IgD-negative memory B cell (primary cell): ENCODE measurements around the gene KRT13. TPM values are rescaled to one million over a fixed set of nuclear protein-coding genes. Genes with fewer than 3 reads are reported as not detected.

Experiments
- H3K27ac Mint-ChIP-seq, 3 donors: one replicate each; pipeline ENCODE4 v1.8.0; 2020 to 2022; ENCODE audit warnings: mild to moderate bottlenecking in 3 of 3, mixed read lengths in 3 of 3, moderate library complexity in 1 of 3
- H3K27me3 Mint-ChIP-seq: one replicate; pipeline ENCODE4 v1.8.0; 2021; ENCODE audit warnings: mixed read lengths
- H3K36me3 Mint-ChIP-seq: one replicate; pipeline ENCODE4 v1.8.0; 2020; ENCODE audit warnings: mild to moderate bottlenecking, mixed read lengths
- H3K4me1 Mint-ChIP-seq, 3 donors: one replicate each; pipeline ENCODE4 v1.8.0; 2020 to 2022; ENCODE audit warnings: mixed read lengths in 3 of 3, mild to moderate bottlenecking in 1 of 3
- H3K4me3 Mint-ChIP-seq, 4 donors: one replicate each; pipeline ENCODE4 v1.8.0; 2020 to 2022; ENCODE audit warnings: mild to moderate bottlenecking in 4 of 4, mixed read lengths in 4 of 4, moderate library complexity in 3 of 4
- H3K9me3 Mint-ChIP-seq, 3 donors: one replicate each; pipeline ENCODE4 v1.8.0; 2020 to 2021; ENCODE audit warnings: mixed read lengths in 3 of 3, mild to moderate bottlenecking in 1 of 3
- polyA plus RNA-seq: library from polyadenylated mRNA; unstranded; fragments of 300-500 nt; fragmentation: Illumina TruSeq; gene quantifications from one replicate; pipeline ENCODE4 v1.2.3, GENCODE V29; 2021

KRT13 gene
- polyA plus RNA-seq, 1 donor from 2014 or later: not detected

- H3K27me3 Mint-ChIP-seq: peaks cover 13% of the 10 kb centered on the region
- no peaks in the 10 kb centered on the region for H3K36me3 Mint-ChIP-seq
- H3K27ac Mint-ChIP-seq: no peak overlapping the region
- H3K4me1 Mint-ChIP-seq: no peaks in the 10 kb centered on the region
- no peak overlapping the region for H3K4me3 Mint-ChIP-seq
- H3K9me3 Mint-ChIP-seq: peaks cover 0 to 2% (median 0%) of the 10 kb centered on the region in 3 donors
These were observed 47.7 kb downstream of the KRT13 start for GRCh38 chr17:41457676-41458075.

GRCh38 chr17:41456204-41456603 is 49.2 kb downstream of the KRT13 start:
- no peak overlapping the region for H3K4me3 Mint-ChIP-seq
- peaks cover 0 to 2% (median 0%) of the 10 kb centered on the region in 3 donors for H3K9me3 Mint-ChIP-seq
- no peaks in the 10 kb centered on the region for H3K4me1 Mint-ChIP-seq
- no peaks in the 10 kb centered on the region for H3K36me3 Mint-ChIP-seq
- peaks cover 13% of the 10 kb centered on the region for H3K27me3 Mint-ChIP-seq
- no peak overlapping the region for H3K27ac Mint-ChIP-seq

DNA sequence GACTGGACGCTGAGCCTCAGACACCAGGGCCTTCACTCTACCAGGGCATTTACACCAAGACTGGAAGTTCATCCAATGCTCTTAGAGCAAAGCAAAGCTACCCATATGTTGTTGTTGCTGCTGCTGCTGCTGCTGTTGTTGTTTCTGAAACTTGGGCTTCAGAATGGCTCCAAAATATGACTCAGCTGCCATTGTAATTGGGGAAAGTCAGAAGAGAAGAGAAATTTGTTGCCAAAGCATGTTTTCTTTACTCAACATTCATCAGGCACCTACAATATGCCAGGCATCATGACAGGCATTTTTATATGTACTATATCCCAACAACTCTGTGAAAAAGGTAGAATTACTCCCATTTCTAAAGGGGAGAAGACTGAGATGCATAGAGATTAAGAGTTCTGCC is 50.2 kb downstream of the KRT13 start:
- peaks cover under 1% of the 10 kb centered on the region for H3K36me3 Mint-ChIP-seq
- H3K27ac Mint-ChIP-seq: no peak overlapping the region
- H3K4me1 Mint-ChIP-seq: no peaks in the 10 kb centered on the region
- no peak overlapping the region for H3K4me3 Mint-ChIP-seq
- H3K9me3 Mint-ChIP-seq: peaks cover 0 to 2% (median 0%) of the 10 kb centered on the region in 3 donors
- H3K27me3 Mint-ChIP-seq: peaks cover 15% of the 10 kb centered on the region

- Mint-ChIP-seq H3K9me3 (peaks cover 0 to 2% (median 0%) of the 10 kb centered on the region in 3 donors), H3K36me3 (peaks cover 2% of the 10 kb centered on the region), H3K4me3 (no peak overlapping the region), H3K27ac (peak overlapping the region in 1 of 3 donors; percentile 2), H3K4me1 (no peaks in the 10 kb centered on the region), H3K27me3 (peaks cover 10% of the 10 kb centered on the region)
These were observed 52.3 kb downstream of the KRT13 start for GRCh38 chr17:41453066-41453465.

GRCh38 chr17:41452281-41452680 is 53.1 kb downstream of the KRT13 start:
- H3K27ac Mint-ChIP-seq: no peak overlapping the region
- H3K9me3 Mint-ChIP-seq: peaks cover 0 to 2% (median 0%) of the 10 kb centered on the region in 3 donors
- no peak overlapping the region for H3K4me3 Mint-ChIP-seq
- H3K27me3 Mint-ChIP-seq: peaks cover 9% of the 10 kb centered on the region
- no peaks in the 10 kb centered on the region for H3K4me1 Mint-ChIP-seq
- peaks cover 2% of the 10 kb centered on the region for H3K36me3 Mint-ChIP-seq

GRCh38 chr17:41451154-41451728 is 54.2 kb downstream of the KRT13 start:
- Mint-ChIP-seq H3K27me3 (peaks cover 9% of the 10 kb centered on the region), H3K27ac (no peak overlapping the region)

More at GRCh38 chr17:41451154-41451728, 54.2 kb downstream of the KRT13 start:
- H3K4me3 Mint-ChIP-seq: no peak overlapping the region
- no peaks in the 10 kb centered on the region for H3K4me1 Mint-ChIP-seq
- H3K36me3 Mint-ChIP-seq: peaks cover 2% of the 10 kb centered on the region
- peaks cover 0 to 2% (median 0%) of the 10 kb centered on the region in 3 donors for H3K9me3 Mint-ChIP-seq

Other genes with a start within 250 kb of the KRT13 start
- not detected for gene KRTAP9-6, start 240.2 kb downstream of the KRT13 start, polyA plus RNA-seq
- gene KRTAP9-7, start 229.9 kb downstream of the KRT13 start, polyA plus RNA-seq: not detected
- gene KRTAP29-1, start 202.8 kb downstream of the KRT13 start, polyA plus RNA-seq: not detected
- not detected for gene KRTAP16-1, start 196.3 kb downstream of the KRT13 start, polyA plus RNA-seq
- not detected for gene KRTAP17-1, start 189.9 kb downstream of the KRT13 start, polyA plus RNA-seq
- gene KRT33A, start 154.8 kb downstream of the KRT13 start, polyA plus RNA-seq: not detected
- gene KRT33B, start 135.8 kb downstream of the KRT13 start, polyA plus RNA-seq: not detected
- gene KRT34, start 123.3 kb downstream of the KRT13 start, polyA plus RNA-seq: not detected
- gene KRT31, start 108.0 kb downstream of the KRT13 start, polyA plus RNA-seq: not detected
- not detected for gene KRT37, start 81.0 kb downstream of the KRT13 start, polyA plus RNA-seq
- gene KRT38, start 64.6 kb downstream of the KRT13 start, polyA plus RNA-seq: not detected
- gene KRT32, start 38.2 kb downstream of the KRT13 start, polyA plus RNA-seq: not detected
- gene KRT35, start 24.5 kb downstream of the KRT13 start, polyA plus RNA-seq: not detected
- not detected for gene KRT36, start 15.7 kb downstream of the KRT13 start, polyA plus RNA-seq
- not detected for gene KRT15, start 13.3 kb upstream of the KRT13 start, polyA plus RNA-seq
- not detected for gene KRT19, start 22.7 kb upstream of the KRT13 start, polyA plus RNA-seq
- not detected for gene KRT9, start 66.4 kb upstream of the KRT13 start, polyA plus RNA-seq
- gene KRT14, start 81.3 kb upstream of the KRT13 start, polyA plus RNA-seq: not detected
- gene KRT16, start 107.2 kb upstream of the KRT13 start, polyA plus RNA-seq: not detected
- gene KRT17, start 119.0 kb upstream of the KRT13 start, polyA plus RNA-seq: not detected
- 1,505 TPM for gene EIF1, start 183.3 kb upstream of the KRT13 start, polyA plus RNA-seq
- gene GAST, start 206.7 kb upstream of the KRT13 start, polyA plus RNA-seq: not detected
- gene HAP1, start 229.0 kb upstream of the KRT13 start, polyA plus RNA-seq: not detected